ENCODE results near the gene ZPLD1.

ZPLD1 gene

GRCh38 chr3:102434715-102435114, at the start of gene ZPLD1:
Gene ZPLD1, plus strand, starts transcription at chr3:102435015. Its CDS starts 3,473 bp downstream, at chr3:102438488.
- no peak within 1 kb of the TSS for H3K4me3 Mint-ChIP-seq
- no peaks in the 10 kb centered on the region for H3K36me3 Mint-ChIP-seq
- DNase-seq, result no peak
- CTCF ChIA-PET, result no interaction called here
- no peaks in the 10 kb centered on the region for H3K27me3 Mint-ChIP-seq
- H3K4me1 Mint-ChIP-seq, result no peaks in the 10 kb centered on the region
- no peak within 1 kb of the TSS for H3K27ac Mint-ChIP-seq
- H3K9me3 Mint-ChIP-seq, result no peaks in the 10 kb centered on the region

GRCh38 chr3:102390171-102390864, 44.5 kb upstream of the ZPLD1 start:
- no peaks in the 10 kb centered on the region for H3K4me1 Mint-ChIP-seq
- no peaks in the 10 kb centered on the region for H3K36me3 Mint-ChIP-seq
- no peak for DNase-seq
- CTCF ChIA-PET, result no interaction called here
- no peak overlapping the region for H3K4me3 Mint-ChIP-seq
- no peaks in the 10 kb centered on the region for H3K9me3 Mint-ChIP-seq
- no peaks in the 10 kb centered on the region for H3K27me3 Mint-ChIP-seq
- H3K27ac Mint-ChIP-seq, result no peak overlapping the region

GRCh38 chr3:102390916-102391315, 43.9 kb upstream of the ZPLD1 start:
- Mint-ChIP-seq H3K36me3 (no peaks in the 10 kb centered on the region), H3K9me3 (no peaks in the 10 kb centered on the region), H3K4me3 (no peak overlapping the region), H3K4me1 (no peaks in the 10 kb centered on the region), H3K27me3 (no peaks in the 10 kb centered on the region), H3K27ac (no peak overlapping the region)
- no peak for DNase-seq
- CTCF ChIA-PET, result no interaction called here

- CTCF ChIA-PET, result no interaction called here
- Mint-ChIP-seq H3K27me3 (no peaks in the 10 kb centered on the region), H3K36me3 (no peaks in the 10 kb centered on the region), H3K9me3 (no peaks in the 10 kb centered on the region), H3K4me3 (no peak overlapping the region), H3K4me1 (no peaks in the 10 kb centered on the region), H3K27ac (no peak overlapping the region)
- DNase-seq, result no peak
These were observed 43.3 kb upstream of the ZPLD1 start for GRCh38 chr3:102391491-102391890.

GRCh38 chr3:102394517-102394916, 40.3 kb upstream of the ZPLD1 start:
- Mint-ChIP-seq H3K27me3 (no peaks in the 10 kb centered on the region), H3K27ac (no peak overlapping the region), H3K4me3 (no peak overlapping the region), H3K36me3 (no peaks in the 10 kb centered on the region), H3K9me3 (no peaks in the 10 kb centered on the region), H3K4me1 (no peaks in the 10 kb centered on the region)
- CTCF ChIA-PET, result no interaction called here
- no peak for DNase-seq

GRCh38 chr3:102398176-102398575, 36.6 kb upstream of the ZPLD1 start:
- CTCF ChIA-PET, result no interaction called here
- no peak overlapping the region for H3K27ac Mint-ChIP-seq
- H3K27me3 Mint-ChIP-seq, result no peaks in the 10 kb centered on the region
- H3K9me3 Mint-ChIP-seq, result no peaks in the 10 kb centered on the region
- DNase-seq, result no peak
- no peaks in the 10 kb centered on the region for H3K36me3 Mint-ChIP-seq
- H3K4me1 Mint-ChIP-seq, result no peaks in the 10 kb centered on the region
- no peak overlapping the region for H3K4me3 Mint-ChIP-seq

GRCh38 chr3:102398666-102399065, 36.1 kb upstream of the ZPLD1 start:
- no peak overlapping the region for H3K4me3 Mint-ChIP-seq
- H3K36me3 Mint-ChIP-seq, result no peaks in the 10 kb centered on the region

GRCh38 chr3:102400142-102400541, 34.7 kb upstream of the ZPLD1 start:
- H3K4me1 Mint-ChIP-seq, result no peaks in the 10 kb centered on the region
- no peak overlapping the region for H3K27ac Mint-ChIP-seq
- H3K36me3 Mint-ChIP-seq, result no peaks in the 10 kb centered on the region
- H3K27me3 Mint-ChIP-seq, result no peaks in the 10 kb centered on the region
- no peak for DNase-seq
- no peaks in the 10 kb centered on the region for H3K9me3 Mint-ChIP-seq
- H3K4me3 Mint-ChIP-seq, result no peak overlapping the region
- CTCF ChIA-PET, result interaction anchor here (0.6 kb wide), 1 partner anchor 170 kb away, joined by 3 read pairs; no protein-coding TSS in a partner anchor

More at GRCh38 chr3:102398666-102399065, 36.1 kb upstream of the ZPLD1 start:
- no peaks in the 10 kb centered on the region for H3K4me1 Mint-ChIP-seq
- DNase-seq, result no peak
- no peaks in the 10 kb centered on the region for H3K9me3 Mint-ChIP-seq
- no peaks in the 10 kb centered on the region for H3K27me3 Mint-ChIP-seq
- CTCF ChIA-PET, result no interaction called here
- no peak overlapping the region for H3K27ac Mint-ChIP-seq

- H3K9me3 Mint-ChIP-seq, result no peaks in the 10 kb centered on the region
- no peak overlapping the region for H3K27ac Mint-ChIP-seq
- no peaks in the 10 kb centered on the region for H3K27me3 Mint-ChIP-seq
- CTCF ChIA-PET, result interaction anchor here (1.6 kb wide), 1 partner anchor 172 kb away, joined by 5 read pairs; no protein-coding TSS in a partner anchor
- H3K4me3 Mint-ChIP-seq, result no peak overlapping the region
- H3K4me1 Mint-ChIP-seq, result no peaks in the 10 kb centered on the region
- DNase-seq, result no peak
- no peaks in the 10 kb centered on the region for H3K36me3 Mint-ChIP-seq
These were observed 34.0 kb upstream of the ZPLD1 start for GRCh38 chr3:102400766-102401165.

GRCh38 chr3:102410616-102411015, 24.2 kb upstream of the ZPLD1 start:
- CTCF ChIA-PET, result no interaction called here
- Mint-ChIP-seq H3K27ac (no peak overlapping the region), H3K9me3 (no peaks in the 10 kb centered on the region), H3K27me3 (no peaks in the 10 kb centered on the region), H3K36me3 (no peaks in the 10 kb centered on the region), H3K4me3 (no peak overlapping the region), H3K4me1 (peaks cover 7% of the 10 kb centered on the region)
- DNase-seq, result no peak

- Mint-ChIP-seq H3K36me3 (no peaks in the 10 kb centered on the region), H3K4me3 (peak overlapping the region; percentile 19), H3K27ac (no peak overlapping the region), H3K4me1 (peaks cover 12% of the 10 kb centered on the region), H3K9me3 (no peaks in the 10 kb centered on the region), H3K27me3 (no peaks in the 10 kb centered on the region)
- CTCF ChIA-PET, result no interaction called here
- no peak for DNase-seq
These were observed 19.3 kb upstream of the ZPLD1 start for GRCh38 chr3:102415553-102415952.

GRCh38 chr3:102419786-102420185, 15.0 kb upstream of the ZPLD1 start:
- Mint-ChIP-seq H3K4me1 (peaks cover 11% of the 10 kb centered on the region), H3K27me3 (no peaks in the 10 kb centered on the region), H3K4me3 (no peak overlapping the region), H3K9me3 (no peaks in the 10 kb centered on the region), H3K27ac (no peak overlapping the region), H3K36me3 (no peaks in the 10 kb centered on the region)
- DNase-seq, result no peak
- CTCF ChIA-PET, result no interaction called here

- Mint-ChIP-seq H3K27me3 (no peaks in the 10 kb centered on the region), H3K9me3 (no peaks in the 10 kb centered on the region), H3K4me3 (no peak overlapping the region), H3K36me3 (no peaks in the 10 kb centered on the region), H3K4me1 (no peaks in the 10 kb centered on the region), H3K27ac (no peak overlapping the region)
- CTCF ChIA-PET, result no interaction called here
- no peak for DNase-seq
These were observed 7.0 kb downstream of the ZPLD1 start for GRCh38 chr3:102441832-102442231.

- Mint-ChIP-seq H3K27ac (no peak overlapping the region), H3K27me3 (no peaks in the 10 kb centered on the region), H3K36me3 (no peaks in the 10 kb centered on the region), H3K4me3 (no peak overlapping the region), H3K4me1 (no peaks in the 10 kb centered on the region), H3K9me3 (no peaks in the 10 kb centered on the region)
- no peak for DNase-seq
- CTCF ChIA-PET, result no interaction called here
These were observed 8.2 kb downstream of the ZPLD1 start for GRCh38 chr3:102443021-102443420.

GRCh38 chr3:102444101-102444500, 9.3 kb downstream of the ZPLD1 start:
- Mint-ChIP-seq H3K4me1 (no peaks in the 10 kb centered on the region), H3K27me3 (no peaks in the 10 kb centered on the region), H3K27ac (no peak overlapping the region), H3K4me3 (no peak overlapping the region), H3K36me3 (no peaks in the 10 kb centered on the region), H3K9me3 (no peaks in the 10 kb centered on the region)
- no peak for DNase-seq
- CTCF ChIA-PET, result no interaction called here

GRCh38 chr3:102447272-102447671, 12.5 kb downstream of the ZPLD1 start:
- Mint-ChIP-seq H3K27me3 (peaks cover 3% of the 10 kb centered on the region), H3K9me3 (no peaks in the 10 kb centered on the region), H3K36me3 (no peaks in the 10 kb centered on the region), H3K4me1 (no peaks in the 10 kb centered on the region), H3K4me3 (no peak overlapping the region), H3K27ac (no peak overlapping the region)
- CTCF ChIA-PET, result no interaction called here
- DNase-seq, result no peak
